Left hindlimb (tissue), 1 donor: ENCODE measurements around the gene DNMT3A.
A peak's percentile ranks its signal among the peaks of the same experiment; 100 is the strongest.

Experiments
- DNase-seq: peaks from one replicate; pipeline ENCODE4 v3.0.0-alpha.2; 2018

Gene DNMT3A

DNA sequence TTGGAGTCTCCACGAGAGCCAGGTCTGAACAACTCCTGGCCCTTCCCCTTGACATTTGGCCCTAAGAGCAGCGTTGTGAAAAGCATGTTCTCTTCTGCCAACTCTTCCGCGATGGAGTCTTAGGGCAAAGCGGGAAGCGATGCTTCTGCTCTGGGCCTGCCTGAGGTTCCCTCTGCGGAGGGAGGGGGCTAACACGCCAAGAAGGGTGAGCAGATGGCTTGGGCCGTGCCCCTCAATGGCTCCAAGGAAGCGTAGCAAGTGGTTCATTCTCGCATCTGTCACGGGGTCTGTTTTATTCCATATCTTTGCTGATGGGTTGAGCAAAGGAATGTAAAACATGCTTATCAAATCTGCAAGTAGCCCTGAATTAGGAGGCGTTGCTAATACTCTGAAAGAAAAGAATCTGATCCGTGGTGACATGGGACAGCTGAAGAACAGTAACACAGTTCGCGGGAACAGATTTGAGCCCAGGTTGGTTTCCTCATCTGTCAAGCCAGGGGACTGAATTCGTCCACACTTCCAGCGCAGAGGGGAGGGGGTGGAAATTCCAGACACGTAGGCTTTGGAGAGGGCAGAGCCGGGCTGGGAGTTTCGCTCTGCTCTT lies 38.0 kb downstream of the DNMT3A start:
- peak; percentile 44 for DNase-seq

- no peak for DNase-seq
These were observed 38.9 kb downstream of the DNMT3A start for GRCh38 chr2:25302758-25303375.

DNA sequence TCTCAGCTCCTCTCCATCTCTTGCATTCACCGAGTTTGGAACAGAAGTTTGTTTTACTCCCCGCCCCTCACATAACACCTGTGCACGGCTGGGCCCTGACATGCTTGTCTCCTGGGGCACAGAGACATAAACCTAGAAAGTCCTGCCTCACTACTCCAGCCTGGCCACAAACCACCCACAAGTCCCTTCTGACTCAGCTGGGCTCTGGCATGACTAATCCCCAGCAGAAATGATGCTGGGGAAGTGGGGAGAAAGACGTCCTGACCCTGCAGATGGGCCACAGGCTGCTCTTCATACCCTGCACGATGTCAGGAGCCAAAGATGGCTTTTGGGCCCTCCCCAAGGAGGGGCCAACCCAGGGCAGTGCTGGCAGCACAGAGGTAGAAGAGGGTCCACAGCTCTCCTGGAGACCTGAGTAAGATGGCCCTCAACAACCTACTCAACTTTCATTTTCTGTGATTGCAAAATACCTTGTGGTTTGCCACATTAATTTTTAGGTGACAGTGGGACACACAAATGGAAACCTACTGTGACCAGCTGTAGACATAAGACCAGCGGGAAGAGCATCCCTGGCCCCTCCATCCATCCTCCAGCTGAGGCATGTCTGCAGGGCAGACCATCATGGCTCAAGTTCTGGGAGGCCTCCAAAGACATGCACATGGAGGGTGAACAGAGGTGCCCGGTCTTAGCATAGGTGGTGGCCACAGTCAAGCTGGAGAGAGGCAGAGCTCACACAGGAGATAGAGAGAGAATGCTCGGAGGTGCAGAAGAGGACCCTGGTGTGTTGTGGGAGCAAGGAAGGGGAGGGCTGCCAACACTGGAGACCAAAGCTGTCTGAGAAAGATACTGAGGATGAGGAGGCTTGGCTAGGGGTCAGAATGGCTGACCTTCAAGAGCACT lies 40.0 kb downstream of the DNMT3A start:
- no peak for DNase-seq

DNA sequence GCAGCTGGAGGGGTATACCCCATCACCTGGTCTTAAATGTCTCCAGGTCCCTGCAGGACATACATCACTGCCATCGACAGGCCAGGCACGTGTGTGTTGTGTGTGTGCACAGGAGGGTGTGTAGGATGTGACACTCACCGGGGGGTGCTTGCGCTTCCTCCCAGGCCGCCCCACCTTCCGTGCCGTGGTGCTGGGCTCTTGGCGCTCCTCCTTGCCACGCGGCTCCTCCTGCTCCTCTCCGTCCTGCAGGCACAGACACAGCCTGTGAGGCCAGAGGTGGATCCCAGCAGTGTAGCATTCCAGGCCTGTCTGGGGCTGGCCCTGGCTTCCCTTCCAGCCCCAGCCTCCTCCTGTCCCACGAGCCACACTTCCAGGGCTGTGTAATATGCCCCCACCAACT lies 41.7 kb downstream of the DNMT3A start:
- no peak for DNase-seq

GRCh38 chr2:25298776-25299431 lies 42.8 kb downstream of the DNMT3A start:
- DNase-seq, result no peak

DNA sequence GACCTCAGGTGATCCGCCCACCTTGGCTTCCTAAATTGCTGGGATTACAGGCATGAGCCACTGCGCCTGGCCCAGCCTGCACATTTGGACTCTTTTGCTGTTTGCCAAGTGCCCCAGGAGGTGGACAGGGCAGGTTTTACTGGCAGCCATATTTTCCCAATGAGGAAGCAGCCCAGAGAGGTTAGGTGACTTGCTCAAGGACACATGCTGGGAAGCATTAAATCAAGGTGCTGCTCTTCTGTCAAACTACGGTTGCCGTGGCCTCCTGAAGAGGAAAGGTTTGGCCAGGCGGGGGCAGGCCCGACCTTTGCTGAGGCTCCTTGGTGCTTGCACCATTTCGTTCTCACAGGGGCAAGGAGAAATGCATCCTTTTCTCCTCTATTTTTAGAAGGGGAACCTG lies 44.0 kb downstream of the DNMT3A start:
- no peak for DNase-seq

DNA sequence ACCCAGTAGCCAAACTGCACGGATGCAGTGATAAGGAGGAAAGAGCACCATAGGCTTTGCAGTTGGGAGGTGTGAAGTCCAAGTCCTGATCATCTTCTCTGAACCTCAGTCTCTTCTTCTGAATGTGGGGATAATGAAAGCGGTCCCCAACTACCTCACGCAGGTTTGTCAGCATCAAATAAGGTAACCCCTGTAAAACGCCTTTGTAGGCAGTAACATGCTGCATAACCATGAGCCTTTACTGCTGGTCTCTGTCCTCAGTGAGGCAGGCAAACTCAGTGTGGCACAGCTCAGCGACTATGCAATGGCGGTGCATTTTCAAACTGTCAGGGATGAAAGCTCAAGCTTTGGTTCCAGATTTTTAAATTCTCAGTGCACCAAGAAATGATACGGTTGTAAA lies 46.1 kb downstream of the DNMT3A start:
- no peak for DNase-seq

DNA sequence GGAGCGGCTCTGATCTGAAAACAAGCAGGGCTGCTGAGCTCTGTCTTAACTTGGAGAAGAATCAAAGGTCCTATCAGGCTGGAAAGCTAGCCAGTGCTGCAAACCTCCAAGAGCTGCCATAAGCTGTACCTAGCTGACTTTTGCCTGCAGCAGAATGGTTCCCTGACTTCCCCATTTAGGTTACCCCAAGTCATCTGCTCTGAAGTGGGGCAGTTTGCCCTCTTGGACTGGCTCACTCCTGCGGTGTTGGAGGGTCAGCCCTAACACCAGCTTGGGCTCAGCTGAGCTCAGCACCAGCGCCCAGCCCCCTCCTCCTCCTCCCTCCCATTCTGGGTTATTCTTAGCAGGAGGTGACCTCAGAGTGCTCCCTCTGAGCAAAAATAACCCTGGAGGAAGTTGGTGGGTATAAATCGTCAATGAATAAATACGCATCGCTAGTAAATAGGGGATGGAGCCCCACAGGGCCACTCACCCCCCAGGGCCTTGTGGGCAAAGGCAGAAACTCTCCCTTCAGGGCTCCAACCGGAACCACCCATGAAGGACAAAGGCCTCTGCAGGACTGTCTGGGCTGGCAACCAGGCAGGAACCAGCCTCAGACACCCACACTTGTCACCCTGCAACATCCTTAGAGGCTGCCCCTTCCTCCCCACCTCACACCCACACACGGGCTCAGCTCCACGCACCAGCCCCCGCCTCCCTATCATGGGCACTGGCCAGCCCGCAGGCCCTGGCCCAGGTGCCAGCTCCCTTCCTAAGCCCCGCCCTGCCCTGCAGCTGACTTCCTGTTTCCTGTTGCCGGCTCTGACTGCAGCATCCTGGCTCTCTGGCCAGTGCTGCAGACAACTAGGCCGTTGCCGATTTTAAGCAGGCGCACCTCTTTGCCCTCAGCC lies 46.9 kb downstream of the DNMT3A start:
- peak; percentile 72 for DNase-seq

DNA sequence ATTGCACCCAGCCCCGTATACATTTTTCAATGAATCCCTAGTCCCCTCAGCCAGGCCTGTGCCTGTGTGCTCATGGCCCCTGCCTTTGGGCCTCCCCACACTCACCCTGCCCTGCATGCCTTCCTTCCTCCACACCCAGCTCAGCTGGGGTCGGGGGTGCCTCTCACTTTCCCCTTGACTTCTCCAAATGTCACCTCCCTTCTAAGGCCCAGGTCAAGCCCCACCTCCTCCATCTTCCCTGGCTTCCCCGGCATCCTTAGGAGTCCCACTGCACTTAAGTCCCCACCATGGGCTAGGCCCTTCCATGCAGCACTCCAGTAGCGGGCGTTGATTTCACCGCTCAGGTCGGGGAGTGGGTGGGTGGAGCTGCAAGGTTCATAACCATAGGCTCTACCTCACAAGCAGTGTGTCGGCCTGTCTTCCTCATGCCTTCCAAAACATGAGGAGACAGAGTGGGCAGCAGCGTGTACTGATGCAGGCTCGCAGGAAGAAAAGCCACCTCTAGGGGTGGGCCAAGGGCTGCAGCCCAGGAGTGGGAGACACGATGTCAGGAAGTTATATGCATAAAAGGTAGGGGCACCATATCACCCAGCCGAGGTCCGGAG lies 47.7 kb downstream of the DNMT3A start:
- no peak for DNase-seq

- no peak for DNase-seq
These were observed 48.6 kb downstream of the DNMT3A start for GRCh38 chr2:25293145-25293544.

- DNase-seq, result no peak
These were observed 49.3 kb downstream of the DNMT3A start for GRCh38 chr2:25292408-25292807.

DNA sequence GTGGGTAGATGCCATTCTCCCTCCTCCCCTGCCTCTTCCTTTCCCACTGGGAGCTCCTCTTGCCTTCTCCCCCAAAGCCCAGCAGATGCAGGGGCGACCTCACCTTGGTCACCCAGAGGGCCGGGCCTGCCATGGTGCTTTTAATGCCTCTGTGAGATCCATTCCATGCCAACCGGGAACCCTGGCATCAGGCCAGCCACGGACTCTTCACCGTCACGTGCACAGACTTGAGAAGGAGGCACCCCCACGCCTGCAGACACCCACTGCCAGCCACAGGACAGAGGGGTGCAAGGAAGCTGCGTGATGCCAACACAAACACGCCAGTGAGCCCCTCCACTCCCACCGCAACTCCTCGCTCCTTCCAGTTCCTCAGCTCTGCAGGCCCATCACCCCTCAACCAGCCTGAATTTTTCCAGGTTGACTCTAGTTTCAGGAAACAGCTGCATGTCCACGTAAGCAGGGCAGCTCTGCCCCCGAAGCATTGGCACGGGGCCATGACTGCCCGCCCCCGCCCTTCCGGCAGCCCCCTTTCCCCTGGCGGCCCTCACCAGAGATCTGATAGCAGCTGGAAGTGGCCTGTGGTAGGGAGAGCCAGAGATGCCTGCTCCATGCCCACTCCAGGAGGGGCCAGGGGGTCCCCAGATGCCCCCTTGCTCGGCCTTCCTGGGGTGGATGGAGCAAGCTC lies 50.8 kb downstream of the DNMT3A start:
- peak; percentile 78 for DNase-seq

DNA sequence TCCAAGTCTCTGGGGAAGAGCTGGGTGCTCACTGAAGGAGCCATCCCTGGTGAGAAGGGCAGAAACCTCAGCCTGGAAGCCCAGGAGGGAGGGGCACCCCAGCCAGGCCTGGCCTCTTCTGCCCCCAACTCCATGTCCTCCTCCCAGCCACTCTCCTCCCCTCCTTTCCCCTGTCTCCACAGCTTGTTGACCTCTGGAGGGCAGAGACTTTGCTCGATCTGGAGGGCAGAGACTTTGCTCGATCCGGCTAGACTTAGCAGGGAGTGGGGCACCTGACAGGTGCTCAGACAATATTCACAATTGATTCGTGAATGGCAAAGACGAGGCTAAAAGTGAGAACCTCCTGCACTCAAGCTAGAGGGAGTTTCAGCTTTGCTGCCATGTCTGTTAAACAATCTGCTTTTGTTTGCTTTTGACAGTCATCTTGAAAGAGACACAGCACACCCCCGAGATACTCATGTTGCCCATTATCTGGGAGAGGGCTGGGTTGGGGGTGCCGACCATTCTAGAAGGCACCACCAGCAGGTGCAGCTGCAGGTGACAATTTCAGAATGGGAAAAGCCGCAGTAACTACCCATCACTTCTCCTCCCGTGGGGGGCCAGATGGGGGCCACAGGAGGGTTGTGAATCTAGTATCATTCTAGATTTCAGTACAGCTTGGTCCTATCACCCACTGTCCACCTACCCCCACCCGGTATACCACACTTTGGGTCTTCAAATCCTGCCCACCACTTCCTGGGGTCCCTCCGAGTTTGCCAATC lies 54.8 kb downstream of the DNMT3A start:
- DNase-seq, result no peak

GRCh38 chr2:25286025-25286400 lies 55.7 kb downstream of the DNMT3A start:
- no peak for DNase-seq

DNA sequence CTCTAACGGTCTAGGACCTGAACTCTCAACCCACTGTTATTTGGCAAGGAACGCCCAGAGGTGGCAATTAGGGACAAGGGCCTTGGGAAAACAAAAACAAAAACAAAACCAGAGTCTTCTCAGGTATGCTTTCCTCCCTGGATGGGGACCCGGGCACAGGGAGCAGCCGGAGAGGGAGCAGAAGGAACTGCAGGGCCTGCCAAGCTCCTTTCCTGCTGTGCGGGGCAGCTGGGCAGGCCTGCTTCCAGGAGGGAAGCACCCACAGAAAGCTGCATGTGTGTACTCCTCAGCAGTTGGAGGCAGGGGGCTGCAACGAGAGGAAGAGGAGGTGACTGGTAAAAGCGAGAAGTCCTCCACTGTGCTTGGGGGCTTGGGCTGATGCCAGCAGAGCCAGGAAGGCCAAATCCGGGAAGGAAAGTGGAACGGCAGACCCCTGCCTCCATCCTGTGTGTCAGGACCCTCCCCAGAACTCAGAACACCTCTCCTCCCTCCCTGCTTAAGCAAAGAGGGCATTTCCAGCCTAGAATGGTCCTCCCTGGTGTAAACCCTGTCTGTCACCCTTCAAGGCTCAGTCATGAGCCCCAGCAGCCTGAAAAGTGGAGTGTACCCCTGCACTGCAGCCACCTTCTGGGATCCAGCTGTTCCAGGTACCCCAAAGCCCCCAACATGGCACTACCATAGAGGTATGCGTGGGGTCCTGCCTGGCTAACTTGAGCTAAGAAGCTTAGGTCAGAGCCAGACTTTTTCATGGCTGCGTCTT lies 56.3 kb downstream of the DNMT3A start:
- no peak for DNase-seq

- no peak for DNase-seq
These were observed 57.0 kb downstream of the DNMT3A start for GRCh38 chr2:25284756-25285155.

GRCh38 chr2:25283921-25284320 lies 57.8 kb downstream of the DNMT3A start:
- peak; percentile 12 for DNase-seq

DNA sequence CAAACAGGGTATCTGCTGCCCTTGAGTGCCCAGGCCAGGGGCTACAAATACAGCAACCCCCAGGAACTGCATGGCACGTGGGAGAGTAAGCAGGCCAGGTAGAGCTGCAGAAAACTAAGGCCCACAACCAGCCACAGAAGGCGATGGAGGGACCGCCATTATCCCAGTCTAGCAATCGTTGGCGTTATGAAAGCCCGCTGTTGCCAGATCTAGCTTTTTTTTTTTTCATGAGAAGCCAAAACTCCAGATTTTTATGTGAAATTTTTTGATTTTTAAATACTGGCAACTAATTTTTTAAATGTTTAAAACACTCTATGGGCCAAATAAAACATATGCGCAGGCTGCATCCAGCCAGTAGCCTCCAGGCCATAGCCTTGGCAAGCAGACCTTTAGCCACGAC lies 59.8 kb downstream of the DNMT3A start:
- no peak for DNase-seq

DNA sequence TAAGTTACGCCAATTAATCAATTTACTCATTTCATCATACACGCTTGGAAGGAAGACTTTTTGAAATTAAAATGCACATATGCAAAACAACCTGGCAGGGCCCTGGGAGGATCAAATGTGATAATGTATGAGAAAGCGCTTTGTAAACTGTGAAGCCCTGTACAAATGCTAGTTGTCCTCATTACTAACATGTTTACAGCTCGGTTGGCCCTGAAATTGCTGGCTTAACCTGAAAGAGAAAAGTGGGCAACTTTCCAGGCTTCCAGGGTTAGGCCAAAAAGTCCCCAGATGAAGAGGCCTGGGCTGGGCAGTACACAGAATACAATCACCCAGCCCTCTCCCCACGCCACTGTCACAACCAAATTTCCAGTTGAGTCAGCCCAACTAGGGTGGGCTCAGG lies 60.2 kb downstream of the DNMT3A start:
- peak; percentile 13 for DNase-seq
